A673 (cell line): Measurements from ENCODE around the gene FCER1G. TPM values are rescaled to one million over a fixed set of nuclear protein-coding genes. Genes with fewer than 3 reads are reported as not detected.

Experiments used
- BruUV-seq: library from RNA; stranded (reverse); fragments of 400-500 nt; replicated peaks from 2 replicates; lab custom pipeline; 2021; lab: Mats Ljungman, UMichigan
- CTCF ChIA-PET: fragments of 300-600 bp; sonication (Branson Sonifier 250); formaldehyde crosslinking; loops from one replicate; lab custom pipeline; 2022; ENCODE audit warnings: antibody characterized with exemption; lab: Charles Lee
- POLR2A ChIA-PET: fragments of 300-600 bp; sonication (Branson Sonifier 250); formaldehyde crosslinking; loops from one replicate; lab custom pipeline; 2022; ENCODE audit warnings: antibody characterized with exemption; ENCODE audit not compliant: low non-redundant PET; lab: Charles Lee
- DNase-seq: peaks from one replicate; pipeline ENCODE4 v3.0.0-alpha.2; 2015; ENCODE audit warnings: low spot score
- H3K27ac ChIP-seq: fragments of 200-600 bp; sonication (generic); 2 replicates; pipeline ENCODE4 v1.5.1; 2016; ENCODE audit warnings: mixed run types, low read depth, mild to moderate bottlenecking, mixed read lengths, antibody characterized with exemption, low read length; ENCODE audit not compliant: poor library complexity, severe bottlenecking
- H3K27me3 ChIP-seq: fragments of 200-600 bp; sonication (generic); replicated peaks from 2 replicates; pipeline ENCODE4 v1.6.1; 2017; ENCODE audit warnings: mixed run types, low read depth, mild to moderate bottlenecking, mixed read lengths, antibody characterized with exemption, low read length; ENCODE audit not compliant: insufficient read depth, poor library complexity
- H3K36me3 ChIP-seq: fragments of 200-600 bp; sonication (generic); 2 replicates; pipeline ENCODE4 v1.6.1; 2016; ENCODE audit warnings: mixed run types, mild to moderate bottlenecking, mixed read lengths, antibody characterized with exemption, low read length; ENCODE audit not compliant: insufficient read depth, poor library complexity, severe bottlenecking
- H3K4me1 ChIP-seq: fragments of 200-600 bp; sonication (generic); 2 replicates; pipeline ENCODE4 v1.6.1; 2017; ENCODE audit warnings: mixed run types, mild to moderate bottlenecking, mixed read lengths, antibody characterized with exemption, low read length; ENCODE audit not compliant: insufficient read depth, poor library complexity, severe bottlenecking
- H3K4me3 ChIP-seq: fragments of 200-600 bp; sonication (generic); 2 replicates; pipeline ENCODE4 v1.5.1; 2016; ENCODE audit warnings: low read depth, mixed run types, mild to moderate bottlenecking, mixed read lengths, low read length; ENCODE audit not compliant: poor library complexity, severe bottlenecking
- H3K9me3 ChIP-seq: fragments of 200-600 bp; sonication (generic); 2 replicates; pipeline ENCODE4 v1.6.1; 2016; ENCODE audit warnings: mixed run types, low read depth, mild to moderate bottlenecking, mixed read lengths, antibody characterized with exemption, low read length; ENCODE audit not compliant: poor library complexity, severe bottlenecking
- EZH2 ChIP-seq: fragments of 200-600 bp; sonication (generic); IDR thresholded peaks from 2 replicates; pipeline ENCODE4 v1.6.1; 2017; ENCODE audit warnings: borderline replicate concordance, low read depth, mild to moderate bottlenecking, mixed read lengths, antibody characterized with exemption, low read length; ENCODE audit not compliant: poor library complexity, severe bottlenecking
- intact Hi-C: fragments of 100-400 bp; cut with micrococcal nuclease; formaldehyde crosslinking; loops from one replicate; pipeline ENCODE4 v1.10.0; 2022; ENCODE audit not compliant: unreplicated experiment
- total RNA-seq: library from RNA; stranded (reverse); gene quantifications from 2 replicates; pipeline ENCODE4 v1.2.3, GENCODE V29; 2021
- TF ChIP-seq, protein P1 (sequence below): fragments of 300-800, 200-600 bp; sonication (generic); conservative IDR thresholded peaks from 2 replicates; pipeline ENCODE4 v1.5.1; 2017; ENCODE audit warnings: low read depth, mild to moderate bottlenecking, antibody characterized with exemption, low read length, moderate library complexity, mixed read lengths

Gene FCER1G
- total RNA-seq, 1 experiment from 2014 or later, result 1.5 TPM

DNA sequence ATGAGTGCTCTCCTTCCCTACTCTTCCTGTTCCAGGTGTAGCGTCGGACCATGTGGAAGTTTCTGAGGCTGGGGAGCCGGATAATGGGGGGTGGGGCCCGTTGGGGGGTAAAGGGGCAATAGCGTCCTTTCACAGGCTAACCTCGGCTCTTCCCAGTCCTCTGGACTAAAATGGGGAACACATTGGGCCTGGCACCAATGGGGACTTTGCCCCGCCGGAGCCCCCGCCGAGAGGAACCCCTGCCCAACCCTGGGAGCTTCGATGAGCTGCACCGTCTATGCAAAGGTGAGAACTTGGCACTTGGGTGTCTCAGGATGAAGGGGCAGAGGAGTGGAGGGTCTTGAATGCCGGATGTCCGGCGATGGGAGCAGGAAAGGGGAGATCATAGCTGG is 11.2 kb downstream of the FCER1G start:
- Histone ChIP-seq H3K36me3 (peaks cover 16% of the 10 kb centered on the region), H3K4me1 (peaks cover 18% of the 10 kb centered on the region), H3K27me3 (no peaks in the 10 kb centered on the region), H3K4me3 (peak overlapping the region; percentile 78), H3K27ac (peak overlapping the region; percentile 68), H3K9me3 (no peaks in the 10 kb centered on the region)
- ChIA-PET POLR2A (no interaction called here), CTCF (interaction anchor here (0.5 to 1.7 kb wide), 13 partner anchors 12 to 545 kb away, joined by 3 to 28 read pairs (median 7); partner anchors contain the start of genes ADAMTS4, KLHDC9, NDUFS2 and PPOX)
- TSS peak; percentile 40 for BruUV-seq
- DNase-seq, result no peak
- intact Hi-C loops, result loop anchor here (5.0 kb wide), 1 partner anchor 156 kb away; no protein-coding TSS in a partner anchor
- TF ChIP-seq EZH2, result no peak
- TF ChIP-seq, protein P1, sequence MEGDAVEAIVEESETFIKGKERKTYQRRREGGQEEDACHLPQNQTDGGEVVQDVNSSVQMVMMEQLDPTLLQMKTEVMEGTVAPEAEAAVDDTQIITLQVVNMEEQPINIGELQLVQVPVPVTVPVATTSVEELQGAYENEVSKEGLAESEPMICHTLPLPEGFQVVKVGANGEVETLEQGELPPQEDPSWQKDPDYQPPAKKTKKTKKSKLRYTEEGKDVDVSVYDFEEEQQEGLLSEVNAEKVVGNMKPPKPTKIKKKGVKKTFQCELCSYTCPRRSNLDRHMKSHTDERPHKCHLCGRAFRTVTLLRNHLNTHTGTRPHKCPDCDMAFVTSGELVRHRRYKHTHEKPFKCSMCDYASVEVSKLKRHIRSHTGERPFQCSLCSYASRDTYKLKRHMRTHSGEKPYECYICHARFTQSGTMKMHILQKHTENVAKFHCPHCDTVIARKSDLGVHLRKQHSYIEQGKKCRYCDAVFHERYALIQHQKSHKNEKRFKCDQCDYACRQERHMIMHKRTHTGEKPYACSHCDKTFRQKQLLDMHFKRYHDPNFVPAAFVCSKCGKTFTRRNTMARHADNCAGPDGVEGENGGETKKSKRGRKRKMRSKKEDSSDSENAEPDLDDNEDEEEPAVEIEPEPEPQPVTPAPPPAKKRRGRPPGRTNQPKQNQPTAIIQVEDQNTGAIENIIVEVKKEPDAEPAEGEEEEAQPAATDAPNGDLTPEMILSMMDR, result no peak

DNA sequence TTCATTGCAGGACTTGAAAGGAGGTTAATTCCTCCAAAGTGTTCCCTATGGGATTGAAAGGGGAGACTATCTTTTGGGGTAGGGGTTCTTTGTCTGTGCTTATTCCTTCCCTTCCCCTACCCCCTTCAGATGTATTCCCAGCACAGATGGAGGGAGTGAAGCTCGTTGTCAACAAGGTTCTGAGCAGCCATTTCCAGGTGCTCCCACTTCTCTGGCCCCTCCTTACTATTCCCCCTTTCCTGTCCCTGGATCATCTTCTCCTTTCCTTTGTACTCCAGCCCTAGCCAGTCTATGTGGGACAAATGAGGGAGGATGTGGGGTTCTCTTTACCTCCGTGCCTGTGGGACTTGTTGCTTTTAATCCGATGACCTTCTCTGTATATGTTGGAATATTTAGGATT is 11.7 kb downstream of the FCER1G start:
- TF ChIP-seq, protein P1, result no peak
- no peak for TF ChIP-seq EZH2
- Histone ChIP-seq H3K4me1 (peaks cover 18% of the 10 kb centered on the region), H3K4me3 (peak overlapping the region; percentile 78), H3K27ac (peak overlapping the region; percentile 68), H3K36me3 (peaks cover 16% of the 10 kb centered on the region), H3K27me3 (no peaks in the 10 kb centered on the region), H3K9me3 (no peaks in the 10 kb centered on the region)
- BruUV-seq, result no TSS peak
- CTCF ChIA-PET, result no interaction called here
- intact Hi-C loops, result loop anchor here (1.0 to 5.0 kb wide), 2 partner anchors 65 to 156 kb away; no protein-coding TSS in a partner anchor
- POLR2A ChIA-PET, result no interaction called here
- DNase-seq, result no peak

DNA sequence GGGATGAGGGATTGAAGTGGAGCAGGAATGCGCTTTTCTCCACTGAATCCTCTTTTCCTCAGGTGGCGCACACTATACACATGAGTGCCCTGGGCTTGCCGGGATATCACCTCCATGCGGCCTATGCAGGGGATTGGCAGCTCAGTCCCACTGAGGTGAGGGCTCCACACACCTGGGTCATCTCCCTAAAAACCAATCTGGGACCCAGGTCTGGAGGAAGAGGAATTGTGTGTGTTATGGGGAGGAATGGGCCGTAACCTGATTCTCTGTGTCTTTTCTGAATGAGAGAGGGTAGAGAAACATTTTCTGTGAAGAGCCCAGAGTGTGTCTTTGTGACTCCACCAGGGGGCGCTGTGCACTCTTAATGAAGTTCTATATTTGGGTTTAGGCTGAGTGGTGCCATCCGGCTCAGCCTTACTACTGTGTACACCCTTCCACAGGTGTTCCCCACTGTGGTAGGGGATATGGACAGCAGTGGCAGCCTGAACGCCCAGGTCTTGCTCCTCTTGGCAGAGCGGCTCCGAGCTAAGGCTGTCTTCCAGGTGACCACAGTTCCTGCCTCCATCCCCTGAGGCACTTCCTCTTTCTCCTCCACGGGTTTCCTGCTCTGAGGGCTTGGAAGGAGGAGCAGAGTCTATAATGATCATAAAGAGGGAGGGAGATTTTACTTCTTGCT is 12.2 kb downstream of the FCER1G start:
- Histone ChIP-seq H3K4me3 (peak overlapping the region; percentile 78), H3K36me3 (peaks cover 16% of the 10 kb centered on the region), H3K27ac (peak overlapping the region; percentile 68), H3K27me3 (no peaks in the 10 kb centered on the region), H3K4me1 (peaks cover 18% of the 10 kb centered on the region), H3K9me3 (no peaks in the 10 kb centered on the region)
- no peak for TF ChIP-seq EZH2
- TF ChIP-seq, protein P1, result peak; percentile 88
- POLR2A ChIA-PET, result no interaction called here
- intact Hi-C loops, result loop anchor here (1.0 to 5.0 kb wide), 2 partner anchors 64 to 155 kb away; no protein-coding TSS in a partner anchor
- DNase-seq, result peak; percentile 83
- CTCF ChIA-PET, result no interaction called here
- BruUV-seq, result no TSS peak
